ENCODE measurements around the gene AMHR2. TPM values are rescaled to one million over a fixed set of nuclear protein-coding genes. Genes with fewer than 3 reads are reported as not detected.
"Not testable (repeated sequence)": the region's sequence is repeated elsewhere in the genome, so short reads cannot be mapped to it uniquely, and the experiment has no call there.

Gene AMHR2
- total RNA-seq, 1 experiment from 2014 or later: not detected

DNA sequence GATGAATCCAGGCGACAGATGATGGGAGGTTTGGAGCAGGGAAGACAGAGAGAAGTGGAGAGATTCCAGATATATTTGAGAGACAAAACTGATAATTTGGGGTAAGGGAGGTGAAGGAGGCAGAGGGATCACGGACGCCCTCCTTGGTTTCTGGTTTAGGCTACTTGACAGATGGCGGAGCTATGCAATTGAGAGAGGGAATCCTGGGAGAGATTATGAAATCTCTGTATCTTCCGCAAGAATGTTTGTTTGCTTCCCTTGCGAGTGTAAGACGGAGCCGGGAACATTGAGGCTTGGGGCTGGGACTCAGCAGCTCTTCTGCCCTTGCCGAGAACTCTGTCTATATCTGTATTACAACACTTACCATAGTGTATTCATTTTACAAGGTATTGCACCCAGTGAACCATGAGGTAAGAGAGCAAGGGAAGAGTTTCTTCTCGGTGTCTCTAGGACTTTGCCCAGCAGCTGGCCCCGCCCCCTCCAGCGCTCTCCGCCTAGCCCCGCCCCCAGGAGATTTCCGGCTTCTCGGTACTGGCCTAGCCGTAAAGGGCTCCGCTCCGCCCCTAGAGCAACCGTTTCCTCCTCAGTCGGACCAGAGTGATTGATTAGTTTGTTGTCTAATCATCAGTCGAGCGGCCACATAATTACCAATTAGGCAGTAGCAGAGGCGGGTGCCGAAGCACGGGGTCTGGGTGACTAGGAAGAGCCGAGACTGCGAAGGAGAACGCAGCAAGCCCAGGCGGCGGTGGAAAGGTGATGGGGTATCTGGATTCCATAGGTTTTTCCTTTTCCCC lies 17.6 kb downstream of the AMHR2 start, which contains the start of gene PRR13:
Gene PRR13 (plus strand): TSS at position 695 of the 794 bp plus-strand sequence. CDS start 981 bp downstream, outside the sequence.
- Mint-ChIP-seq H3K4me1 (ENCODE audit: low read depth, unreplicated experiment) (peaks cover 17% of the 10 kb centered on the region), H3K27ac (ENCODE audit: unreplicated experiment) (peak within 1 kb of the TSS; percentile 84), H3K36me3 (ENCODE audit: insufficient read depth, unreplicated experiment) (peaks cover 44% of the 10 kb centered on the region), H3K27me3 (ENCODE audit: unreplicated experiment) (no peaks in the 10 kb centered on the region), H3K9me3 (ENCODE audit: low read depth, unreplicated experiment) (no peaks in the 10 kb centered on the region), H3K4me3 (ENCODE audit: low read depth, unreplicated experiment) (peak within 1 kb of the TSS; percentile 81)
- TF ChIP-seq, protein P1, sequence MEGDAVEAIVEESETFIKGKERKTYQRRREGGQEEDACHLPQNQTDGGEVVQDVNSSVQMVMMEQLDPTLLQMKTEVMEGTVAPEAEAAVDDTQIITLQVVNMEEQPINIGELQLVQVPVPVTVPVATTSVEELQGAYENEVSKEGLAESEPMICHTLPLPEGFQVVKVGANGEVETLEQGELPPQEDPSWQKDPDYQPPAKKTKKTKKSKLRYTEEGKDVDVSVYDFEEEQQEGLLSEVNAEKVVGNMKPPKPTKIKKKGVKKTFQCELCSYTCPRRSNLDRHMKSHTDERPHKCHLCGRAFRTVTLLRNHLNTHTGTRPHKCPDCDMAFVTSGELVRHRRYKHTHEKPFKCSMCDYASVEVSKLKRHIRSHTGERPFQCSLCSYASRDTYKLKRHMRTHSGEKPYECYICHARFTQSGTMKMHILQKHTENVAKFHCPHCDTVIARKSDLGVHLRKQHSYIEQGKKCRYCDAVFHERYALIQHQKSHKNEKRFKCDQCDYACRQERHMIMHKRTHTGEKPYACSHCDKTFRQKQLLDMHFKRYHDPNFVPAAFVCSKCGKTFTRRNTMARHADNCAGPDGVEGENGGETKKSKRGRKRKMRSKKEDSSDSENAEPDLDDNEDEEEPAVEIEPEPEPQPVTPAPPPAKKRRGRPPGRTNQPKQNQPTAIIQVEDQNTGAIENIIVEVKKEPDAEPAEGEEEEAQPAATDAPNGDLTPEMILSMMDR (IDR thresholded peaks at IDR 0.05; ENCODE audit: unreplicated experiment): no peak
- DNase-seq: peak; percentile 95
- no TSS peak for BruUV-seq (replicated peaks)
- intact Hi-C loops (cut with micrococcal nuclease; ENCODE audit: unreplicated experiment): no loop called here
- CTCF ChIA-PET: interaction anchor here (0.5 to 1.3 kb wide), 5 partner anchors 20 to 112 kb away, joined by 3 to 7 read pairs (median 3); no protein-coding TSS in a partner anchor

DNA sequence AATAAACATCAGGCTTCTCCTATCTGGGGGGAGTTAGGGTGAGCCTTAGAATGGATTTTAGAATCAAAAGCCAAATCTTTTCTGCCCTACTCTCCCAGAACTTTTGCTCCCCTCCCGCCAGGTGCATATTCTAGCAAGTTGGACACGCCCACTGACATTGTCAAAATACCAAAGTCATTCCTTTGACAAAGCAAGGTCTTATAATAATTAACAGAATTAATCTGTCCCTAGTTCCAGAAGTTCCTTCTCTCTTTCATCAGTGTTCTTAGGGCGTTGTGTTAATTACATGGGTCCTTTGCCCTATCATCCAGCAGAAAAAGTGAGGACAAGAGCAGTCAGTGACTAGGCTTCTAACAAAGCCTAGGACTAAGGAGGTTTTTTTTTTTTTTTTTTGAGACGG lies 20.3 kb downstream of the AMHR2 start:
- CTCF ChIA-PET: interaction anchor here (0.7 kb wide), 1 partner anchor 92 kb away, joined by 5 read pairs; no protein-coding TSS in a partner anchor
- H3K27ac Mint-ChIP-seq (ENCODE audit: unreplicated experiment): no peak overlapping the region
- TF ChIP-seq, protein P1 (IDR thresholded peaks at IDR 0.05; ENCODE audit: unreplicated experiment): no peak
- H3K4me3 Mint-ChIP-seq (ENCODE audit: low read depth, unreplicated experiment): peak overlapping the region; percentile 81
- DNase-seq: peak; percentile 13
- intact Hi-C loops (cut with micrococcal nuclease; ENCODE audit: unreplicated experiment): no loop called here
- H3K4me1 Mint-ChIP-seq (ENCODE audit: low read depth, unreplicated experiment): peaks cover 17% of the 10 kb centered on the region
- H3K36me3 Mint-ChIP-seq (ENCODE audit: insufficient read depth, unreplicated experiment): peaks cover 44% of the 10 kb centered on the region
- no peaks in the 10 kb centered on the region for H3K27me3 Mint-ChIP-seq (ENCODE audit: unreplicated experiment)
- H3K9me3 Mint-ChIP-seq (ENCODE audit: low read depth, unreplicated experiment): no peaks in the 10 kb centered on the region
- no TSS peak for BruUV-seq (replicated peaks)

DNA sequence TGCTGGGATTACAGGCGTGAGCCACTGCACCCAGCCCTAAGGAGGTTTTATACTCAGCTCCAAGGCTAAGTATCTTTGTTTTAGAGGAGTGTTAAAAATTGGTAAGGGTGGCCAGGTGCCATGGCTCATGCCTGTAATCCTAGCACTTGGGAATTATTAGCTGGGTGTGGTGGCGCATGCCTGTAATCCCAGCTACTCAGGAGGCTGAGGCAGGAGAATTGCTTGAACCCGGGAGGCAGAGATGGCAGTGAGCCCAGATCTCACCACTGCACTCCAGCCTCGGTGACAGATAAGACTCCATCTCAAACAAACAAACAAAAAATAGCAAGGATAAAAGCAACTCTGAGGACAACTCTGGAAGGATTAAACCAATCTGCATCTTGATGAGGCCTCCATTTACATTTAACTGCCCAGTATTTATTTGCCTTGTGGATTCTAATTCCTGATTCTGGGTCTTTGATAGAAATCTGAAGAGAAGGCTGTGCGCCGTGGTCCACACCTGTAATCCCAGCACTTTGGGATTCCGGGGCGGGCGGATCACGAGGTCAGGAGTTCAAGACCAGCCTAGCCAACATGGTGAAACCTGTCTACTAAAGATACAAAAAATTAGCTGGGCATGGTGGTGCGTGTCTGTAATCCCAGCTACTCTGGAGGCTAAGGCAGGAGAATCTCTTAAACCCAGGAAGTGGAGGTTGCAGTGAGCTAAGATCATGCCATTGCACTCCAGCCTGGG lies 21.1 kb downstream of the AMHR2 start:
- H3K27ac Mint-ChIP-seq (ENCODE audit: unreplicated experiment); DNase-seq; H3K9me3 Mint-ChIP-seq (ENCODE audit: low read depth, unreplicated experiment); BruUV-seq (replicated peaks); intact Hi-C loops (cut with micrococcal nuclease; ENCODE audit: unreplicated experiment); H3K27me3 Mint-ChIP-seq (ENCODE audit: unreplicated experiment); H3K4me3 Mint-ChIP-seq (ENCODE audit: low read depth, unreplicated experiment): not testable (repeated sequence)
- H3K4me1 Mint-ChIP-seq (ENCODE audit: low read depth, unreplicated experiment): peaks cover 17% of the 10 kb centered on the region
- H3K36me3 Mint-ChIP-seq (ENCODE audit: insufficient read depth, unreplicated experiment): peaks cover 44% of the 10 kb centered on the region
- CTCF ChIA-PET: interaction anchor here (0.7 kb wide), 1 partner anchor 92 kb away, joined by 5 read pairs; no protein-coding TSS in a partner anchor

DNA sequence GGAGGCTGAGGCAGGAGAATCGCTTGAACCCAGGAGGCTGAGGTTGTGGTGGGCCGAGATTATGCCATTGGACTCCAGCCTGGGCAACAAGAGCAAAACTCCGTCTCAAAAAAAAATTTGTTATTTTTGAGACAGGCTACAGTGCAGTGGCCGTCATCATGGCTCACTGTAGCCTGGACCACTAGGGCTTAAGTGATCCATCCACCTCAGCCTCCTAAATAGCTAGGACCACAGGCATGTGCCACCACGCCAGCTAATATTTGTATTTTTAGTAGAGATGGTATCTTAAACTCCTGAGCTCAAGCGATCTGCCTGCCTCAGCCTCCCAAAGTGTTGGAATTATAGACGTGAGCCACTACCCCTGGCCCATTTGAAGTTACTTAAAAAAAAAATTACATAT lies 27.3 kb downstream of the AMHR2 start:
- TF ChIP-seq, protein P1 (IDR thresholded peaks at IDR 0.05; ENCODE audit: unreplicated experiment): no peak
- H3K9me3 Mint-ChIP-seq (ENCODE audit: low read depth, unreplicated experiment): no peaks in the 10 kb centered on the region
- H3K4me3 Mint-ChIP-seq (ENCODE audit: low read depth, unreplicated experiment): no peak overlapping the region
- peaks cover 46% of the 10 kb centered on the region for H3K36me3 Mint-ChIP-seq (ENCODE audit: insufficient read depth, unreplicated experiment)
- peaks cover 19% of the 10 kb centered on the region for H3K4me1 Mint-ChIP-seq (ENCODE audit: low read depth, unreplicated experiment)
- CTCF ChIA-PET: no interaction called here
- no peak for DNase-seq
- BruUV-seq (replicated peaks): no TSS peak
- H3K27me3 Mint-ChIP-seq (ENCODE audit: unreplicated experiment): no peaks in the 10 kb centered on the region
- H3K27ac Mint-ChIP-seq (ENCODE audit: unreplicated experiment): no peak overlapping the region
- intact Hi-C loops (cut with micrococcal nuclease; ENCODE audit: unreplicated experiment): no loop called here

Data from Calu3 (cell line).